ENCODE data around the gene BCORL1.

BCORL1 gene

GRCh38 chrX:130094696-130095095, 112.3 kb downstream of the BCORL1 start:
- no peak overlapping the region for H2AFZ ChIP-seq (ENCODE audit: low read length)
- no peak for TF ChIP-seq EZH2 (optimal IDR thresholded peaks at IDR 0.05; ENCODE audit: low read depth, low read length)
- TF ChIP-seq, protein P1, sequence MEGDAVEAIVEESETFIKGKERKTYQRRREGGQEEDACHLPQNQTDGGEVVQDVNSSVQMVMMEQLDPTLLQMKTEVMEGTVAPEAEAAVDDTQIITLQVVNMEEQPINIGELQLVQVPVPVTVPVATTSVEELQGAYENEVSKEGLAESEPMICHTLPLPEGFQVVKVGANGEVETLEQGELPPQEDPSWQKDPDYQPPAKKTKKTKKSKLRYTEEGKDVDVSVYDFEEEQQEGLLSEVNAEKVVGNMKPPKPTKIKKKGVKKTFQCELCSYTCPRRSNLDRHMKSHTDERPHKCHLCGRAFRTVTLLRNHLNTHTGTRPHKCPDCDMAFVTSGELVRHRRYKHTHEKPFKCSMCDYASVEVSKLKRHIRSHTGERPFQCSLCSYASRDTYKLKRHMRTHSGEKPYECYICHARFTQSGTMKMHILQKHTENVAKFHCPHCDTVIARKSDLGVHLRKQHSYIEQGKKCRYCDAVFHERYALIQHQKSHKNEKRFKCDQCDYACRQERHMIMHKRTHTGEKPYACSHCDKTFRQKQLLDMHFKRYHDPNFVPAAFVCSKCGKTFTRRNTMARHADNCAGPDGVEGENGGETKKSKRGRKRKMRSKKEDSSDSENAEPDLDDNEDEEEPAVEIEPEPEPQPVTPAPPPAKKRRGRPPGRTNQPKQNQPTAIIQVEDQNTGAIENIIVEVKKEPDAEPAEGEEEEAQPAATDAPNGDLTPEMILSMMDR (IDR thresholded peaks at IDR 0.05; ENCODE audit: low read length): no peak
- no peak for TF ChIP-seq EZH2phosphoT487 (IDR thresholded peaks at IDR 0.05; ENCODE audit: low read length)
- no peaks in the 10 kb centered on the region for H3F3A ChIP-seq (ENCODE audit: insufficient read depth, low read length)
- H3K4me2 ChIP-seq (ENCODE audit: low read depth, low read length): no peak overlapping the region
- H3K27ac ChIP-seq (ENCODE audit: low read length): no peak overlapping the region
- H3K4me3 ChIP-seq (ENCODE audit: low read length): no peak overlapping the region
- no peaks in the 10 kb centered on the region for H4K20me1 ChIP-seq (ENCODE audit: insufficient read depth, low read length)
- peaks cover 13% of the 10 kb centered on the region for H3K4me1 ChIP-seq (ENCODE audit: low read length)
- no peak for DNase-seq
- H3K9ac ChIP-seq (ENCODE audit: low read length): no peak overlapping the region
- H3K27me3 ChIP-seq (replicated peaks; ENCODE audit: insufficient read depth, low read length): no peaks in the 10 kb centered on the region
- H3K9me2 ChIP-seq (replicated peaks; ENCODE audit: insufficient read depth, low read length): no peaks in the 10 kb centered on the region
- no peaks in the 10 kb centered on the region for H3K9me3 ChIP-seq (replicated peaks; ENCODE audit: insufficient read depth, low read length)
- H3K36me3 ChIP-seq (replicated peaks; ENCODE audit: insufficient read depth, low read length): no peaks in the 10 kb centered on the region
- H3K79me2 ChIP-seq (ENCODE audit: low read length): no peaks in the 10 kb centered on the region; the same call in none of the 2 replicates

DNA sequence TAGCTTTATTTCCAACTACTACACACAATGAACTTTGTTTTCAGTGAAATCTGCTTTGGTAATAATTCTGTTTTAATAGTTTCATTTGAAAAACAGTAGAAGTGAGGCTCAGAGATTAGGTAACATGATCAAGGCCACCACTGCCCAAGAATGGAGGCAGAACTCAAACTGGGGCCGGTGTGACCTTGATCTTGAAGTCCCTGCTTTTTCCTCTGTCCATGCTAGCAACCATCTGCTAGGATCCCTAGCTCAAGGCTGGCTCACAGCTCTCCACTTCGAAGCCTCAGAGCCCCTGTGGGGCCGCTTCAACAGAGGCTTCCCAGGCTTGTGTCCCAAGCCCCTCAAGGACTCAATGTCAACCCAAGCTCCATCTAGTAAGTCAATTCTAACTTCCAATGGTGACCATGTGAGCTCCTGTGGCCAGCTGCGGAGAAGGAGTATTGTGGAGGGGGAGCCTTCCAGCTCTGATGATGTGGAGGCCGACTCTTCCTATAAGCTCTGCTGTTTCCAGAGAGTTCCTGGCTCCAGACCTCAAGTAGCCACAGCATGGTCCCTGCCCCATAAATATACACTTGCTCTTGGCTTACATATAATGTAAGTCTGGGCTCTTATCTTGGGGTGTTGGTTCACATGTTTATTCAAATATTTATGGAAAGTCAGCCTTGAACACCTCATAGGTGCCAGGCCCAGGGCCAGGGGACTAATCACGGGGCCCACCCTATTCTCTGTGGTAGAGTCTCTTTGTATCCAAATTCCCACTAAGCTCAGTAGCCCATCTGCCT, 113.0 kb downstream of the BCORL1 start:
- H3K9me2 ChIP-seq (replicated peaks; ENCODE audit: insufficient read depth, low read length): no peaks in the 10 kb centered on the region
- H3F3A ChIP-seq (ENCODE audit: insufficient read depth, low read length): no peaks in the 10 kb centered on the region
- H3K4me3 ChIP-seq (ENCODE audit: low read length): no peak overlapping the region
- no peaks in the 10 kb centered on the region for H3K27me3 ChIP-seq (replicated peaks; ENCODE audit: insufficient read depth, low read length)
- H4K20me1 ChIP-seq (ENCODE audit: insufficient read depth, low read length): no peaks in the 10 kb centered on the region
- TF ChIP-seq, protein P1 (IDR thresholded peaks at IDR 0.05; ENCODE audit: low read length): no peak
- no peak for TF ChIP-seq EZH2 (optimal IDR thresholded peaks at IDR 0.05; ENCODE audit: low read depth, low read length)
- no peak for TF ChIP-seq EZH2phosphoT487 (IDR thresholded peaks at IDR 0.05; ENCODE audit: low read length)
- H3K4me2 ChIP-seq (ENCODE audit: low read depth, low read length): no peak overlapping the region
- no peak overlapping the region for H3K27ac ChIP-seq (ENCODE audit: low read length)
- H3K79me2 ChIP-seq (ENCODE audit: low read length): peaks cover 7% of the 10 kb centered on the region
- H3K9ac ChIP-seq (ENCODE audit: low read length): no peak overlapping the region
- no peaks in the 10 kb centered on the region for H3K9me3 ChIP-seq (replicated peaks; ENCODE audit: insufficient read depth, low read length)
- no peak for DNase-seq
- no peak overlapping the region for H2AFZ ChIP-seq (ENCODE audit: low read length)
- peaks cover 13% of the 10 kb centered on the region for H3K4me1 ChIP-seq (ENCODE audit: low read length)
- no peaks in the 10 kb centered on the region for H3K36me3 ChIP-seq (replicated peaks; ENCODE audit: insufficient read depth, low read length)

- no peak overlapping the region for H2AFZ ChIP-seq (ENCODE audit: low read length)
- TF ChIP-seq EZH2phosphoT487 (IDR thresholded peaks at IDR 0.05; ENCODE audit: low read length) (no peak), EZH2 (optimal IDR thresholded peaks at IDR 0.05; ENCODE audit: low read depth, low read length) (no peak)
- TF ChIP-seq, protein P1 (IDR thresholded peaks at IDR 0.05; ENCODE audit: low read length): no peak
- H3K9me3 ChIP-seq (replicated peaks; ENCODE audit: insufficient read depth, low read length): no peaks in the 10 kb centered on the region
- H3K4me3 ChIP-seq (ENCODE audit: low read length): no peak overlapping the region
- H3K4me1 ChIP-seq (ENCODE audit: low read length): peaks cover 3% of the 10 kb centered on the region
- no peak for DNase-seq
- no peaks in the 10 kb centered on the region for H3F3A ChIP-seq (ENCODE audit: insufficient read depth, low read length)
- H3K9me2 ChIP-seq (replicated peaks; ENCODE audit: insufficient read depth, low read length): no peaks in the 10 kb centered on the region
- no peak overlapping the region for H3K27ac ChIP-seq (ENCODE audit: low read length)
- no peaks in the 10 kb centered on the region for H3K27me3 ChIP-seq (replicated peaks; ENCODE audit: insufficient read depth, low read length)
- no peak overlapping the region for H3K4me2 ChIP-seq (ENCODE audit: low read depth, low read length)
- peaks cover 19% of the 10 kb centered on the region for H3K79me2 ChIP-seq (ENCODE audit: low read length)
- no peak overlapping the region for H3K9ac ChIP-seq (ENCODE audit: low read length)
- no peaks in the 10 kb centered on the region for H3K36me3 ChIP-seq (replicated peaks; ENCODE audit: insufficient read depth, low read length)
- no peaks in the 10 kb centered on the region for H4K20me1 ChIP-seq (ENCODE audit: insufficient read depth, low read length)
Observed at GRCh38 chrX:130097507-130098209, 115.2 kb downstream of the BCORL1 start.

Data from MM.1S (cell line).